Activated T-cell treated with anti-CD3 and anti-CD28 coated beads, Interleukin-2, amount 50 U/mL, for 48 hours (primary cell): ENCODE measurements around the gene CIAO3.
A peak's percentile ranks its signal among the peaks of the same experiment; 100 is the strongest.
"Not testable (repeated sequence)": the region's sequence is repeated elsewhere in the genome, so short reads cannot be mapped to it uniquely, and the experiment has no call there.

ENCODE experiments used
- DNase-seq, 2 experiments: peaks; one replicate each; pipeline ENCODE4 v3.0.0-alpha.2; 2020

The CIAO3 gene

GRCh38 chr16:708019-708418, 32.8 kb downstream of the CIAO3 start:
- DNase-seq: no peak

GRCh38 chr16:707062-707538, 33.7 kb downstream of the CIAO3 start:
- DNase-seq: no peak

GRCh38 chr16:706189-707061, 34.4 kb downstream of the CIAO3 start:
- no peak for DNase-seq

DNA sequence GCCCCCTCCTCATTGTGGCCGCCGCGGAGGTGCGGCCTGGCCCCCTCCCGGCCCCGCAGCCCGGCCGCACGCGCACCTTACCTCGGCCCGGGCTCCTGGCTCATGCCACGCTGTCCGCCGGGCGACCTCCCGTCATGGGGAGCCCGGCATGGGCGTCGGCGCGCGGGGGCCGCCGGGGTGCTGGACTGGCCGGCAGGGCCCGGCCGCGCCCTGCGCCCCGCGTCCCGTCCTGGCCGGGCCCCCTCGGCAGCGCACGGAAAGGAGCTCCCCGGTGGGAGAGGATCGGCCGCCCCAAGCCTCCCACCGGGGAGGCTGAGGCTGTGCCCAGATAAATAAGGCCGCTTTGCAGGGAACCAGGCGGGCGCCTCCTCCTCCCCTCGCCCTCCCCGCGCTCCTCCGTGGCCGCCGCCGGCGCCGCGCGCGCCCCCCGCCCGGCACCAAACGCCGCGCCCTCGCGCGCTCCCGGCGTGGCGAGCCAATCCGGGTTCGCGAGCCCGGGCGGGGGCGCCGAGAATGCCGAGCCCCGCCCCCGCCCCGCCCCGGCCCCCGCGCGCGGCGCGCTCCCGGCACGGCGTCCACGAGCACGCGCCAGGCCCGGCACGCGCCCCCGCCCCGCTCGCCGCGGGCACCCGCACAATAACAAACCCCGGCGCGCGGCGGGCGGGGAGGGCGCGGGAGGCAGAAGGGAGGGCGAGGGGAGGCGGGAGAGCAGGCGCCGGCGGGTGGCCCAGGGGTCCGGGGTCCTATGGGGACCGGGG, 35.2 kb downstream of the CIAO3 start, which contains the start of gene FBXL16:
Gene FBXL16, minus strand, starts transcription at position 371 of the 758 bp plus-strand sequence. CDS start 8,396 bp downstream, outside the sequence.
- no peak for DNase-seq

- DNase-seq: no peak
Observed at GRCh38 chr16:704552-705380, 36.0 kb downstream of the CIAO3 start.

GRCh38 chr16:704047-704446, 36.8 kb downstream of the CIAO3 start:
- DNase-seq: no peak

DNA sequence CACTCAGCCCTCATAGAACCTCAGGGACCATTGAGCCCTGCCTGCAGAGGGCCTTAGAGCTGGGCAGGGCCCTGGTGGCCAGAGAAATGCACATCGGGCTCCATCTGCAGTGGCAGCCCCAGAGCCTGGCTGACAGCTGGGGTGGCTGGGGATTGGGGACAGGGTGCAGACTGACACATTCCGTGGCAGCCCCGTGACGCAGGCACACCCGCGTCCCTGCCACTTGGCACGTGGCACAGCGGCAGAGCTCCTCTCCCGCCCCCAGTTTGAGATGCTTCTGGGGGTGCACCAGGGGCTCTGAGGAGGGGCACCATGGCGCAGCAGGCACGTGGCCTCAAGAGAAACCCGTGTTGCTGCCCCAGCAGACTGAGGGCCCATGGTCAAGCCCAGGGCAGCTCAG, 37.4 kb downstream of the CIAO3 start:
- no peak for DNase-seq

- DNase-seq: no peak
Observed at GRCh38 chr16:702341-702740, 38.5 kb downstream of the CIAO3 start.

GRCh38 chr16:700684-701584, 39.9 kb downstream of the CIAO3 start:
- DNase-seq: peak in 1 of 2 experiments; percentile 61

GRCh38 chr16:698911-699671, 41.7 kb downstream of the CIAO3 start:
- DNase-seq: no peak

GRCh38 chr16:695355-696089, 45.3 kb downstream of the CIAO3 start:
- peak; percentile 77 to 85 for DNase-seq

- no peak for DNase-seq
Observed at GRCh38 chr16:694863-695354, 45.9 kb downstream of the CIAO3 start.

- no peak for DNase-seq
Observed at GRCh38 chr16:694187-694862, 46.5 kb downstream of the CIAO3 start.

GRCh38 chr16:693766-694165, 47.0 kb downstream of the CIAO3 start:
- no peak for DNase-seq

GRCh38 chr16:693364-693763, 47.4 kb downstream of the CIAO3 start:
- DNase-seq: no peak

DNA sequence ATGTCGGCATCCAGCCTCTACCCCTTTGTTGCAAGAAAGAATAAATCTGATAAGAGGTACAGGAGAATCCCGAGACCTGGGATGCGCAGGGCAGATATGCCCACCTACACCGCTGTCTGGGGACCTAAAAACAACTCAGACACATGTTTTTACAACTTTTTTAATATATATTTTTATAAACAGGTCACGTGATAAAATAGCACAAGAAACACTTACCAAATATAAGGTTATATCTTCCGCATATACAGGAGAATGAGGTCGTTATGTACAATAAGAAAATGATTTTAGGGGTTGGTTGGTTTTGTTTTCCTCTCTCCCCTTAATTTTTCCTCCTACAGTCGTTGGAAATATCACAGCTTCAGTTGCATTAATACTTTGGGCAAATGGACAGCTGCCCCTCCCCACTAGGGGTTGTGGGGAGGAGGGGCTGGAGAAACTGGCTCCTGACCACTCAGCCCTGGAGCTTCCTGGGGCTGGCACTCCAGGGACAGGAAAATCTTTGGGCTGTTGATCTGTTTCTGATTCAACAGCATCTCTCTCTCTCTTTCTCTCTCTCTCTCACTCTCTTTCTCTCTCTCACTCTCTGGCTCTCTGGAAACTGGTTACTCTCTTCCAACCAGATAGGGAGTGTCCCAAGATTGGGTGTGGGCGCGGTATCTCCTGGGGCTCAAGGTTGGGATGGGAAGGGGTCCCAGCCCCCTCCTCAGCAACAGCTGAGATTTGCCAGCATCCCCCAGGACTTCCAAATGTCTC, 48.3 kb downstream of the CIAO3 start:
- DNase-seq: no peak

- DNase-seq: not testable (repeated sequence)
Observed at GRCh38 chr16:691242-691641, 49.6 kb downstream of the CIAO3 start.

GRCh38 chr16:689175-689897, 51.5 kb downstream of the CIAO3 start:
- no peak for DNase-seq
